GM12875 (cell line): ENCODE measurements around the gene CACFD1.

ENCODE experiments used
- H3K4me3 ChIP-seq: one replicate; pipeline ENCODE4 v1.5.1; 2011; ENCODE audit warnings: low read depth, low read length, control low read depth
- TF ChIP-seq, protein P1 (sequence below): IDR thresholded peaks from 2 replicates; pipeline ENCODE4 v1.5.1; 2011; ENCODE audit warnings: low read depth, mild to moderate bottlenecking, control low read depth, inconsistent platforms, low read length, moderate library complexity, borderline replicate concordance; ENCODE audit not compliant: insufficient read depth

CACFD1 gene

DNA sequence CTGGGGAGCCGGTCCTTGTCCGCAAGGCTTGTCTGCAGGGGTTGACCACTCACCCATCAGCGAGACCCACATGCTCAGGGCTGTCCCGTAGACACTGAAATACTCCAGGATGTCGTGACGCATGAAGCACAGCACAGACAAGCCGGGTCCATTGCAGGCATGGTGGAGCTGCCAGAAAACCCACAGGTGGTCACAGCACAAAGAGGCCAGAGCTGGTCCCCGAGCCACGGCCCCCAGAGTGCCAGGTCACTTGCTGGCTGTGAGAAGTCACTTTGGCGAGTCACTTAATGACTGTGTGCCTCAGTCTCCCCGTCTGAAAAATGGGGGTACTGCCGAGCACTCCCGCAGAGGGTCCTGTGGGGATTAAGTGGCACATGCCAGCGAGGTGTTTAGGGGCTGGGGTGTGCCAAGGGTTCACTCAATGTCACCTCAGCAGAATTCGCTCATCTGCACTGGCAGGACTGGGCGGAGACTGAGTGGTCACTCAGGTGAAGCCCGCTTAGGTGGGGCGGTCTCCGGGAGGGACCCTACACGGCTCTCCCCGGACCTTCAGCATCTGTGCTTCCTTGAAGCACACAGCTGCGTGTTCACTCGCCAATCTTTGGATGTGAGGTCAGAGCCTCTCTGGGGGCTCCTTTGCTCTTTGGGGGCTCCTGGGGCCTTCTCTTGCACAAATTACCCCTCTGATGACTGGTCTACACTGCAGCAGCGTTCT lies 60.5 kb downstream of the CACFD1 start:
- TF ChIP-seq, protein P1, sequence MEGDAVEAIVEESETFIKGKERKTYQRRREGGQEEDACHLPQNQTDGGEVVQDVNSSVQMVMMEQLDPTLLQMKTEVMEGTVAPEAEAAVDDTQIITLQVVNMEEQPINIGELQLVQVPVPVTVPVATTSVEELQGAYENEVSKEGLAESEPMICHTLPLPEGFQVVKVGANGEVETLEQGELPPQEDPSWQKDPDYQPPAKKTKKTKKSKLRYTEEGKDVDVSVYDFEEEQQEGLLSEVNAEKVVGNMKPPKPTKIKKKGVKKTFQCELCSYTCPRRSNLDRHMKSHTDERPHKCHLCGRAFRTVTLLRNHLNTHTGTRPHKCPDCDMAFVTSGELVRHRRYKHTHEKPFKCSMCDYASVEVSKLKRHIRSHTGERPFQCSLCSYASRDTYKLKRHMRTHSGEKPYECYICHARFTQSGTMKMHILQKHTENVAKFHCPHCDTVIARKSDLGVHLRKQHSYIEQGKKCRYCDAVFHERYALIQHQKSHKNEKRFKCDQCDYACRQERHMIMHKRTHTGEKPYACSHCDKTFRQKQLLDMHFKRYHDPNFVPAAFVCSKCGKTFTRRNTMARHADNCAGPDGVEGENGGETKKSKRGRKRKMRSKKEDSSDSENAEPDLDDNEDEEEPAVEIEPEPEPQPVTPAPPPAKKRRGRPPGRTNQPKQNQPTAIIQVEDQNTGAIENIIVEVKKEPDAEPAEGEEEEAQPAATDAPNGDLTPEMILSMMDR = no peak
- H3K4me3 ChIP-seq = no peak overlapping the region
